GM18520 (cell line): Measurements from ENCODE around the gene RALY.

Experiments
- ATAC-seq: cut with Tn5 transposase; IDR thresholded peaks from one replicate; pipeline ENCODE4 v1.9.1; 2021; ENCODE audit not compliant: unreplicated experiment

The RALY gene

GRCh38 chr20:34100576-34100975, 106.9 kb downstream of the RALY start:
- no peak for ATAC-seq

GRCh38 chr20:34102342-34102741, 108.6 kb downstream of the RALY start:
- ATAC-seq, result no peak

- no peak for ATAC-seq
These were observed 110.3 kb downstream of the RALY start for GRCh38 chr20:34104059-34104458.

GRCh38 chr20:34105978-34106675, 112.4 kb downstream of the RALY start:
- ATAC-seq, result no peak

- no peak for ATAC-seq
These were observed 115.0 kb downstream of the RALY start for GRCh38 chr20:34108616-34109174.

GRCh38 chr20:34109442-34109841, 115.7 kb downstream of the RALY start:
- ATAC-seq, result no peak

- ATAC-seq, result no peak
These were observed 116.5 kb downstream of the RALY start for GRCh38 chr20:34110025-34110744.

GRCh38 chr20:34110745-34111641, 117.3 kb downstream of the RALY start:
- no peak for ATAC-seq

- peak; percentile 91 for ATAC-seq
These were observed 118.2 kb downstream of the RALY start, which contains the start of gene EIF2S2 for GRCh38 chr20:34111702-34112599. Gene EIF2S2 (minus strand): TSS chr20:34112243. CDS start chr20:34112110, 133 bp downstream.

GRCh38 chr20:34112600-34113101, 118.9 kb downstream of the RALY start:
- no peak for ATAC-seq

GRCh38 chr20:34114809-34115208, 121.1 kb downstream of the RALY start:
- ATAC-seq, result no peak

GRCh38 chr20:34115232-34115631, 121.5 kb downstream of the RALY start:
- ATAC-seq, result no peak

GRCh38 chr20:34120213-34120612, 126.5 kb downstream of the RALY start:
- no peak for ATAC-seq

- ATAC-seq, result no peak
These were observed 128.7 kb downstream of the RALY start for GRCh38 chr20:34122274-34122980.

- no peak for ATAC-seq
These were observed 129.6 kb downstream of the RALY start for GRCh38 chr20:34123309-34123708.

GRCh38 chr20:34124469-34125249, 130.9 kb downstream of the RALY start:
- no peak for ATAC-seq

- ATAC-seq, result no peak
These were observed 134.1 kb downstream of the RALY start for GRCh38 chr20:34127792-34128191.

GRCh38 chr20:34129518-34130162, 135.9 kb downstream of the RALY start:
- ATAC-seq, result no peak
